ENCODE data around the gene TMEM107.

TMEM107 gene

GRCh38 chr17:8125947-8126490 lies 50.2 kb downstream of the TMEM107 start:
- H3K4me2 ChIP-seq (ENCODE audit: low read depth, low read length, poor library complexity, severe bottlenecking) = peak overlapping the region; percentile 64
- no peaks in the 10 kb centered on the region for H3K36me3 ChIP-seq (ENCODE audit: low read length)
- peak overlapping the region; percentile 65 for H2AFZ ChIP-seq (ENCODE audit: low read depth, low read length, severe bottlenecking)
- no peaks in the 10 kb centered on the region for H3K27me3 ChIP-seq (ENCODE audit: low read length)
- peak overlapping the region; percentile 57 for H3K4me3 ChIP-seq (ENCODE audit: insufficient read depth, low read length, poor library complexity, severe bottlenecking)
- H4K20me1 ChIP-seq (ENCODE audit: low read depth, low read length) = no peaks in the 10 kb centered on the region
- no peaks in the 10 kb centered on the region for H3K9me2 ChIP-seq (replicated peaks; ENCODE audit: insufficient read depth, low read length)
- H3K9ac ChIP-seq (ENCODE audit: low read length) = peak overlapping the region; percentile 50
- no peaks in the 10 kb centered on the region for H3K79me2 ChIP-seq (ENCODE audit: insufficient read depth, low read length)
- H3K27ac ChIP-seq (ENCODE audit: low read depth, low read length) = no peak overlapping the region
- peaks cover 5% of the 10 kb centered on the region for H3F3A ChIP-seq (ENCODE audit: insufficient read depth)
- H3K9me3 ChIP-seq (ENCODE audit: insufficient read depth, low read length) = no peaks in the 10 kb centered on the region
- TF ChIP-seq CTCF (IDR thresholded peaks at IDR 0.05; ENCODE audit: insufficient read depth, low read length, poor library complexity, severe bottlenecking) (no peak), EZH2phosphoT487 (conservative IDR thresholded peaks at IDR 0.05; ENCODE audit: low read length) (no peak)

GRCh38 chr17:8125154-8125946 lies 50.8 kb downstream of the TMEM107 start:
- Histone ChIP-seq H3F3A (ENCODE audit: insufficient read depth) (peaks cover 10% of the 10 kb centered on the region), H3K9ac (ENCODE audit: low read length) (peak overlapping the region; percentile 50), H2AFZ (ENCODE audit: low read depth, low read length, severe bottlenecking) (no peak overlapping the region)

GRCh38 chr17:8124350-8125153 lies 51.6 kb downstream of the TMEM107 start:
- Histone ChIP-seq H3K36me3 (ENCODE audit: low read length) (no peaks in the 10 kb centered on the region), H3F3A (ENCODE audit: insufficient read depth) (peaks cover 18% of the 10 kb centered on the region), H2AFZ (ENCODE audit: low read depth, low read length, severe bottlenecking) (no peak overlapping the region), H3K9me3 (ENCODE audit: insufficient read depth, low read length) (no peaks in the 10 kb centered on the region), H3K27me3 (ENCODE audit: low read length) (no peaks in the 10 kb centered on the region), H3K4me3 (ENCODE audit: insufficient read depth, low read length, poor library complexity, severe bottlenecking) (no peak overlapping the region), H3K27ac (ENCODE audit: low read depth, low read length) (no peak overlapping the region), H3K9ac (ENCODE audit: low read length) (no peak overlapping the region), H4K20me1 (ENCODE audit: low read depth, low read length) (no peaks in the 10 kb centered on the region), H3K9me2 (replicated peaks; ENCODE audit: insufficient read depth, low read length) (no peaks in the 10 kb centered on the region), H3K79me2 (ENCODE audit: insufficient read depth, low read length) (no peaks in the 10 kb centered on the region), H3K4me2 (ENCODE audit: low read depth, low read length, poor library complexity, severe bottlenecking) (peak overlapping the region; percentile 64)
- TF ChIP-seq EZH2phosphoT487 (conservative IDR thresholded peaks at IDR 0.05; ENCODE audit: low read length) (no peak), CTCF (IDR thresholded peaks at IDR 0.05; ENCODE audit: insufficient read depth, low read length, poor library complexity, severe bottlenecking) (no peak)

More at GRCh38 chr17:8125154-8125946, 50.8 kb downstream of the TMEM107 start:
- no peaks in the 10 kb centered on the region for H4K20me1 ChIP-seq (ENCODE audit: low read depth, low read length)
- TF ChIP-seq EZH2phosphoT487 (conservative IDR thresholded peaks at IDR 0.05; ENCODE audit: low read length) (no peak), CTCF (IDR thresholded peaks at IDR 0.05; ENCODE audit: insufficient read depth, low read length, poor library complexity, severe bottlenecking) (no peak)
- H3K4me3 ChIP-seq (ENCODE audit: insufficient read depth, low read length, poor library complexity, severe bottlenecking) = peak overlapping the region; percentile 57
- H3K27ac ChIP-seq (ENCODE audit: low read depth, low read length) = no peak overlapping the region
- no peaks in the 10 kb centered on the region for H3K9me3 ChIP-seq (ENCODE audit: insufficient read depth, low read length)
- peak overlapping the region; percentile 64 for H3K4me2 ChIP-seq (ENCODE audit: low read depth, low read length, poor library complexity, severe bottlenecking)
- H3K9me2 ChIP-seq (replicated peaks; ENCODE audit: insufficient read depth, low read length) = no peaks in the 10 kb centered on the region
- H3K36me3 ChIP-seq (ENCODE audit: low read length) = no peaks in the 10 kb centered on the region
- no peaks in the 10 kb centered on the region for H3K79me2 ChIP-seq (ENCODE audit: insufficient read depth, low read length)
- H3K27me3 ChIP-seq (ENCODE audit: low read length) = no peaks in the 10 kb centered on the region
